Measurements from ENCODE around the gene ADRA1B. TPM values are rescaled to one million over a fixed set of nuclear protein-coding genes. Genes with fewer than 3 reads are reported as not detected.

ADRA1B gene
- polyA plus RNA-seq, 10 donors: 0.18 to 0.68 (median 0.39) TPM; not detected in 1

DNA sequence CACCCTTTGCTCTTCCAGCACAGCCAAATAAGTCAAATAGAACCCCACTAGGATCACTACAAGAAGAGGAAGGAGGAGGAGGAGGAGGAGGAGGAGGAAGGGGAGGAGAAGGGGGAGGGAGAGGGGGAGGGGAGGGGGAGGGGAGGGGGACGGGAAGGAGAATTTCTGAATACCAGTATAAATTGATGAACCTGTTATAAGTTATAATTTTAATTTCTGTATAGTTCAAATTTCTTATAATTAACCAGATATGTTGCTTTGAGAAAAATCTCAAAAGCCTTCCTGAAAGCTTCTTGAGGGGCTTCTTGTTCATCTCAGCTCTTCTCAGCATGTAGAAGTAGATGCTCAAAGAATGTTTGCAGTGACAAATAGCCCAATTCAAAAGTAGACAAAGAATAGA, 15.0 kb upstream of the ADRA1B start:
- DNase-seq: no peak

DNA sequence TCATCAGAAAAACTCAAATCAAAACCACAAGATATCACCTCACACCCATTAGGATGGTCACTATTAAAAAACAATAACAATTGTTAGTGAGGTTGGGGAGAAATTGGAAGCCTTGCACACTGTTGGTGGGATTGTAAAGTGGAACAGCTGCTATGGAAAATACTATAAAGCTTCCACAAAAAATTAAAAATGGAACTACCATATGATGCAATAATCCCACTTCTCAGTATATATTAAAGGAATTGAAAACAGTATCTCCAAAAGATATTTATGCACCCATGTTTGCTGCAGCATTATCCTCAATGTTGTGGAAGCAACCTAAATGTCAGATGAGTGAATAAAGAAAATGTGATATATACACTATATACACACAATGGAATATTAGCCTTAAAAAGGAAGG, 14.5 kb upstream of the ADRA1B start:
- DNase-seq: no peak

DNA sequence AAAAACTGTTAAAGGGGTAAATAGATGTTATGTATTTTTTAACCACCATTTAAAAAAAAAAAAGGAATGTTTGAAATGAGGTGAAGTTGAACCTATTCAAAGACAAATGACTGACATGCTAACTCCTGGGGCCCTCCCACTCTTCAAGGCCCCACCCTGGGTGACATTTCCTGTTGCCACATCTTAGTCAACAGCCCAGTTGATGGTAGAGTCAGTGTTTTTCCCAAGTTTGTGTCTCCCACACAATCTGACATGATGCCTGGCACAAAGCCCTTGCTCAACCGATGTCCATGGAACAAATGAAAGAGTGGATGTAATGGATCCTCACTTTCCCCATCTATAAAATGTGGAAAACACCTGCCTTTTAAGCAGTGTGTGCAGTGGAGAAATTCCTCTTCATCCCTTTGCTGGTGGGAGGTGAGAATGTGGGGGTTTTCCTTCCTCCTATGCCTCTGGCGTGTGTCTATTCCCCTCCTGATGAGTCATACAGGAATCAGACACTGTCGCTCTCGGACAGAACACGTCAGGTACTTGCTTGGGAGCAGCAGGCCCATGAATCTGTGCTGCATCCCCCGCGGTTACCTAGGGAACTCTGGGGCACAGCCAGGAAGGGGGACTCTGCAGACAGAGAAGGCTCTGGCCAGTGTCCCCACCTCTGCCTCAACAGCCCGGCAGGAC, 13.7 kb upstream of the ADRA1B start:
- no peak for DNase-seq

DNA sequence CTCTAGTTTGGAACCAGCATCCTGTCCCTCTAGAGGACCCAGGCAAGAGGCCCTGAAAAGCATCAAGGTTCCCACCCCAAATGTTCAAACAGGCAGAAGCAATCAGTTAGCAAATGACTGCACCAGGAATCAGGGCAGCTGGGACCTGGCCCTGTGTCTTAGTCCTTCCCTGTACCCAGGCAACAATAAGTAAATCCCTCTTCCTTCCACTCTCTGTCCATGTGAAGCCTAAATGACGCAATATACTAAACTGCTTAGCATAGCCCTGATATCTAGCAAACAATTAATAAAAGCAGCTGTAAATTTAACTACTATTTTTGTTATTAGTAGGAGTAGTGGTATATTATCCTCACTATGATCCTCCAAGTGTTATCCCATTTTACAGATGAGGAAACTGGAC, 13.2 kb upstream of the ADRA1B start:
- no peak for DNase-seq

DNA sequence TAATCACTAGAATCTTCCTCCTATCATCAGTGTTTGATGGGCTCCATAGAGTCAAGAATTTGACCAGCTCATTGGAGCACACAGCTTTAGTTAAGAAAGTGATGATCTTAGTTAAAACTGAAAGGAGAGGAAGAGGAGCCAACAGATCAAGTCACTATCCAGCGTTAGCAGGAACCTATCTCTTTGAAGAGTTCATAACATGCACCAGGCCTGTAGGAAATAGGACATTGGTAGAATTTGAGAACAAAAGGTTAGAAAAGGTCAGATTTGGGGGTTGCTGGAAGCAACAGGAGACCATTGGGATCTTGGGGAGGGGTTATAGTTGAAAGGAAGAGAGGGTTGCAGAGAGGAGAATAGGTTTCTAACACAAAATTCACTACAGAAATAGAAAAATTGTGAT, 11.4 kb upstream of the ADRA1B start:
- no peak for DNase-seq

DNA sequence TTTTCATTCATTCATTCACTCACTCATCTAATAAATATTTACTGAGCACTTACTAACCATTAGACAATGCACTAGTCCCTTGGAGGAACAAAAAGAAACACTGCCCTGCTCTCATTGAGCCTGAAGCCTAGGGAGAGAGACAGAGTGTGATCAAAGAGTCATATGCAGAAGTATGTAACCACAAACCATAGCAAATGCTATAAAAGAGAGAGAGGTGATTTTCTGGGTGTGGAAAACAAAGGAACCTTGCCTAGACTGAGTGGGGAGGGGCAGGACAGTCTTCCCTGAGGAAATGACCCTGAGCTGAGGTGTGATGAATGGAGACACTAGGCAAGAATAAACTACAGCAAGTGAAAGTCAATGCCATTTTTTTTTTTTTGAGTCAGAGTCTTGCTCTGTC, 10.8 kb upstream of the ADRA1B start:
- peak in 1 of 3 donors; percentile 90 for DNase-seq

DNA sequence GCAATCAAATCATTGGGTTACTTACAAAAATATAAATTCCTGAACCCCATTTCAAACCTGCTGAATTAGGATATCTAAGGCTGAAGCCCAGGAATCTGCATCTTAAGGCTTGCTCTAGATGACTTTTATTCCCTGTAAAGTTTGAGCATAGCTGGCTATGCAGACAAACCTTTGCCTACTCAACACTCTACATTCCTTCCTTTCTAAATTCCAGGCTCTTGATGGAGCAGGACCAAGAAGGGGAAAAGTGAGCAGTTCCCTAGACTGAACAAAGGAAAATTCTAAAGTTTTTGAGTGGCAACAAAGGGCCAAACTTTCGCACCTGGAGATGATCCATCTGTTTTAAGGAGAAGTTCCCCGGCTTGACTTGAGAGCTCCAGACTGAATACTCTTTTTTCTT, 9.8 kb upstream of the ADRA1B start:
- DNase-seq: no peak

DNA sequence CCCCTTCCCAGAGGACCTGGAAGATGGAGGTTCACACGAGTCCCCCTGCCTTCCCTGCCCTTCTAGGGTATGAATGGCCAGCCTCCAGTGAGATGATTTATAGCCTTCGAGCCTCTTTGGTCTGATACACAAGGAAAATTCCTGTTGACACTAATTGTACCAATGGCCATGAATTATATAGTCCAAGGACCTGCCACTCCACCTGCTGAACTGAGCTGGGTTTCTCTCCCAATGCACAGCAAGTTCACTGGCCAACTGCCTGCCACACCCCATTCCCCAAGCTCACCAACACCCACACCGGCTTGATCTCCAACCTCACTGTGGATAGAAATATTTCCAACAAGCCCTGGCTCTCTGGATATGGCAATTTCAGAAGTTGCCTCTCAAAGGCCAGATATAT, 9.3 kb upstream of the ADRA1B start:
- DNase-seq: no peak

DNA sequence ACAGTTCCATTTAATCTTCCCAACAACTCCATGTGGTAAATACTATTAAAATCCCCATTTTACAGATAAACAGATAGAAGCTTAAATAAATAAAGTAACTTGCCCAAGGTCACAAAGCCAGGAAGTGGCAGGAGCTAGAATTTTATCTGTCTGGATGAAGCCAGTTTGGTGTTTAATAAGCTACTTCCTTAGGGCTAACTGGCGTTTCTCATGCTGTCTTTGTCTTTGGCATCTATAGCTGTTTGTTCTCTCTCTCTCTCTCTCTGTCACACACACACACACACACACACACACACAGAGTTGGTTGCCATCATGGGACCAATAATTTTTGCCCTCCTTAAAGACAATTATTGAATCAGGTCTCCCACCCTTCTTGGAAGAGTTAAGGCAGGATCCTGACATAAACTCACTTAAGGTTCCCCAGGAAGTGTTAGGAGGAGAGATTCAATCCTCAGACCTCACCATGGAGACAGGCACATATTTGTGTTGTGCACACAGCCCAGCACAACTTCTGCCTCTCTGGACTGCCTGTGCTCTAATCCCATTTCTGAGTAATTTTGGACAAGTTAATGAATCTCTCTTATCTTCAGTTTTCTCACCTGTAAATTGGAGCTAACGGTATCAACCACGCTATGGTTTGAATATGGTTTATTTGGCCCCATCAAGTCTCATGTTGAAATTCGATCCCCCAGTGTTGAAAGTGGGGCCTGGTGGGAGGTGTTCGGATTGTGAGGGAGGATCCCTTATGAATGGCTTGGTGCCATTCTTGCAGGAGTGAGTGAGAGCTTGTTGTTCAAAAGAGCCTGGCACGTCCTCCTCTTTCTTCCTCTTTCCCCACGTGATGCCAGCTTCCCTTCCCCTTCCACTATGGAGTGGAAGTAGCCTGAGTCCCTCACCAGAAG, 8.3 kb upstream of the ADRA1B start:
- DNase-seq: no peak

DNA sequence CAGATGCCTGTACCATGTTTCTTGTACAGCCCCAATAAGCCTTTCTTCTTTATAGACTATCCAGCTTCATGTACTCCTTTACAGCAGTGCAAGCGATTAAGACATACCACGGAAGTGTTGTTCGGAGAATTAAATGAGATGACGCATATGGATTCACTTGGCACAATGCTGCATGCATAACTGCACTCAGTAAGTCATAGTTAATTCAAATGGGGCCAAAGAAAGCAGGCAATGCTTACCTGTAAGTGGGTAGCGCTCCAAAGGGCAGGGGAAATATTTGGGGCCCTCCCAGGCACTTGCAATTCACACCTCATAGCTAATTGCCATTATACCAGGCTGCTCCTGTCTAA, 7.7 kb upstream of the ADRA1B start:
- no peak for DNase-seq

DNA sequence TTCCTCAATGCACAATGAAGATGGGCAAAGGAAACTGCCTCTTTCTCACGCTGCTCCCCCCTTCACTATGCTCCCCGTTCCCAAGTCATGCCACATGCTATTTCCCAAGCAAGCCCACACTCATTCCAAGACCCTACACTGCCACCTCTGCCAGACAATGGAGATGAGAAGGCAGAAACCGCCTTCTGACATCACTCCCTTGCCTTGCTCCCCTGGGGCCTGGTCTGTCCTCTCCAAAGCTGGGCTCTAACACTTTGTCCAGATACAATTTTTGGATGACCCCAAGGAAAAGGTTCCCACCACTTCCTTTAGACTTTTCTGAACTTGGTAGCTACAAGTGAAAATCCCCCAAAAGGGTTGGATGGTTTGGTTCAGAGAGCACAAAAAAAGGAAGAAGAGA, 7.2 kb upstream of the ADRA1B start:
- no peak for DNase-seq

DNA sequence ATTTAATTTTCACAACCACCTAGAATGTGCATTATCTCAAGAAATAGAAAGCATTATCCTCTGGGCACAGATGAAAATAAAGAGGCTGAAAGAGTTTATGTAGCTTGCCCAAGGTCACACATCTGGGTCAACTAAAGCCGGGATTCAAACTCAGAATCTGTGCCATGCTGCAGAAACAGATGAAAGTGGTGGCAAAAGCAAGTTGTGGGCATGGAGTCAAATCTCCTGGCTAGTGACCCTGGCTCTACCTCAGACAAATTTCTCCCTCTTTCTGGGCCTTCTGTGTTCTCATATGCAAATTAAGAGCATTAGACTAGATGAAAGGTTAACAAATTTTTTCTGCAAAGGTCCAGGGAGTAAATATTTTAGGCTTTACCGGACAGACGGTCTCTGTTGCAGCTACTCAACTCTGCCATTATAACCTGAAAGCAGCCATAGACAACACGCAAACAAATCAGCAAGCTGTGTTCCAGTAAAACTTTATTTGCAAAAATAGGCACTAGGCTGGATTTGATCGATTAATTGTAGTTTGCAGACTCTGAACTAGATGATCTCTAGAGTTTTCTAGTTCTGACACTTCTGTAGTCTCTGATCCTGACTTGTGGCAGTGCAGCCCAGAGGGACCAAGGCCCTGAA, 6.0 kb upstream of the ADRA1B start:
- no peak for DNase-seq

DNA sequence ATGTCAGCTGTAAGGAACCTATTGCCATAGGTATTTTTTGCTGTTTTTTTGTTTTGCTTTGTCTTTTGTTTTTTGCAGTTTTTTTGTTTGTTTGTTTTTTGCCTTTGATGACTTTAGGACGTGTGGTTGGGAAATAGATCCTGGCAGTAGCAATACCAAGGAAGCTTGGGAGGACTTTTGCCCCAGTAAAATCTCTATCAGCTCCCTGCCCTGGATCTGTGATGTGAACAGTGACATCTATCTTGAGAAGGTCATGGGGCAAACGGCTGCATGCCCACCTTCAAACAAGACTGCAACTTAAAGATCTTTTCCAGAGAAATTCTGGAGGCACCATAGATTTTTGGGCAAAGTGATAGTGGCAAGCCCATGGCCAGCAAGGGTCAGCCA, 5.4 kb upstream of the ADRA1B start:
- no peak for DNase-seq

DNA sequence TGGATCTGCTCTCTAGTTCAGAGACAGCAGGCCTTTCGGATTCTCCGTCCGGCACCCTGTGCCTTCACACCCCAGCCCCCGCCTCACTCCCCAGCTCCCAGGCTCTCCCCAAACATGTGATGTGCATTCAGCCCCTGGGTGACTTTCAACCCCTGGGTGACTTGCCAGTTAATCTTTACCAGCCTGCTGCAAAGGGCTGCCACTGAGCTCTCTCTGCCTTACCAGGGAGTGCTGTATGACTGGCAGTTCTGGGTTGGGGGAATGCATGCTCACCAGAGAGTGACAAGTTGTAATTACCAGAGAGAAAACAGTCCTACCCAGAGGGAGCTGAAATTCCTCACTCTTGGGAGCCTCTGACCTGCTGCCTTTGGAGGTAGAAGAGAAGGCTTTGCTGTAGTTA, 4.9 kb upstream of the ADRA1B start:
- DNase-seq: no peak

DNA sequence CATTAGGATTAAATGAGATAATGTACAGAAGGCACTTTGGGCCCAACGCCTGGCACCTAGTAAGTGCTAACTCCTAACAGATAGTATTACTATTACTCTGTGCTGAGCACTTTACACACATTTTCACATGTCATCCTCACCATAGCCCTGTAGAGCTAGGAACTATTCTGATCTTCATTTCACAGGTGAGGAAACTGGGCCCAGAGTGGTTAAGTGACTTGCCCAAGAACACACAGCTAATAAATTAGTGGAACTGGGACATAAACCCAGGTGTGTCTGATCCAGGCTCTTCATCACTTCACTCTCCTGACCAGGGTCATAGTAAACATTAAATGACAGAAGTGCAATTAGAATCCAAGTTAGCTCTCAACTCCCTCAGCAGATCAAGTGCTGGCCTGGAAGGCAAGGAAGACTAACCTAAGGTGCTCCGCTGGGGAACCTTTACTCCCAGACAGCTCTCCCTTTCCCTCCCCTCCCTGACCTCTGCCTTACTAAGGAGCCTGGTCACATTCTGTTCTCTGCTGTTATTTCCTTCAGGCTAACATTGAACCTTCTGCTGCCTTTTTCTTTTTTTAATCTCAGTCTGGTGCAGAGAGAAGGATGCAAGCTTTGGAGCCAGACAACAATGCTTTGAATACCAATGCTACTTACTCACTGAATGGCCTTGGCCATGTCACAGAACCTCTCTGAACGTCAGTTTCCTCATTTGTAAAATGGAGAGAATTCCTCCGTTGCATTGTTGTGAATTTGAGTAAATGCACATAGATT, 4.1 kb upstream of the ADRA1B start:
- DNase-seq: no peak

DNA sequence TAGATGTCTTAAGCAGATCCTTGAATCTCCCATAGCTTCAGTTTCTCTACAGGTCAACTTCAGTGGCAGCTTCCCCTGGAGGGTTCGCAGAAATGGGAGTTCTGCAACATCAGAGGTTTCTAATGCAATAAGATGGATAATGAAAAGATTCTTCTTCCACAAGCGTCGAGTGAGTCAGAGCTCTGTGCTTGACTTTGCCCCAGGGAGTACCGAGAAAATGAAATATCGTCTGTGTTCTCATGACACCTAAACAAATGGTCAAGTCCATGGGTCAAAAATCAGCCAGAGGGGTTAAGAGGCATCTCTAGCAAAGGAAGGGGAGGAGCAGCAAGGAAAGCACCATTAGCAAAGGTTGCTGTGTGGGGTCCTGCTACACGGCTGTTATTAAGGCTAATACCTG, 3.2 kb upstream of the ADRA1B start:
- DNase-seq: no peak

DNA sequence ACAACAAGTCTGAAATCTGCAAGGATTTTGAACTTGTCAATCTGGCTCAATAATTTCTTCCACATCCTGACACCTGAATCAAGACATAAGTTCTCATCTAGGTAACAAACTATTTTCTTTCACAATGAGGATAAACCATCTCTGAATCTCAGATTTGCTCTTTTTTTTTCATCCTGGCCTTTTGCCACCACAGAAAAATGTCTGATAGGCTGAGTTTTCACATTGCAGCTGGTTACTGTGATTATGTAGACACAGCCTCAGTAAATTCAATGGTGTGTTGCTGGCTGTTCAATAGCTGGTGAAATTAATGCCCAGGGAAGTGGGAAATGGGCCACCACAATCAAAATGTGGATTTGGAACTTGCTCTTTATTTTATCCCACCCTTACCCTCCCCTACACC, 2.8 kb upstream of the ADRA1B start:
- no peak for DNase-seq

DNA sequence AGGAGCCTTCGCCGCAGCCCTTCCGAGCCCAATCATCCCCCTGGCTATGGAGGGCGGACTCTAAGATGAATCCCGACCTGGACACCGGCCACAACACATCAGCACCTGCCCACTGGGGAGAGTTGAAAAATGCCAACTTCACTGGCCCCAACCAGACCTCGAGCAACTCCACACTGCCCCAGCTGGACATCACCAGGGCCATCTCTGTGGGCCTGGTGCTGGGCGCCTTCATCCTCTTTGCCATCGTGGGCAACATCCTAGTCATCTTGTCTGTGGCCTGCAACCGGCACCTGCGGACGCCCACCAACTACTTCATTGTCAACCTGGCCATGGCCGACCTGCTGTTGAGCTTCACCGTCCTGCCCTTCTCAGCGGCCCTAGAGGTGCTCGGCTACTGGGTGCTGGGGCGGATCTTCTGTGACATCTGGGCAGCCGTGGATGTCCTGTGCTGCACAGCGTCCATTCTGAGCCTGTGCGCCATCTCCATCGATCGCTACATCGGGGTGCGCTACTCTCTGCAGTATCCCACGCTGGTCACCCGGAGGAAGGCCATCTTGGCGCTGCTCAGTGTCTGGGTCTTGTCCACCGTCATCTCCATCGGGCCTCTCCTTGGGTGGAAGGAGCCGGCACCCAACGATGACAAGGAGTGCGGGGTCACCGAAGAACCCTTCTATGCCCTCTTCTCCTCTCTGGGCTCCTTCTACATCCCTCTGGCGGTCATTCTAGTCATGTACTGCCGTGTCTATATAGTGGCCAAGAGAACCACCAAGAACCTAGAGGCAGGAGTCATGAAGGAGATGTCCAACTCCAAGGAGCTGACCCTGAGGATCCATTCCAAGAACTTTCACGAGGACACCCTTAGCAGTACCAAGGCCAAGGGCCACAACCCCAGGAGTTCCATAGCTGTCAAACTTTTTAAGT, 819 bp downstream of the ADRA1B start:
- DNase-seq: no peak

DNA sequence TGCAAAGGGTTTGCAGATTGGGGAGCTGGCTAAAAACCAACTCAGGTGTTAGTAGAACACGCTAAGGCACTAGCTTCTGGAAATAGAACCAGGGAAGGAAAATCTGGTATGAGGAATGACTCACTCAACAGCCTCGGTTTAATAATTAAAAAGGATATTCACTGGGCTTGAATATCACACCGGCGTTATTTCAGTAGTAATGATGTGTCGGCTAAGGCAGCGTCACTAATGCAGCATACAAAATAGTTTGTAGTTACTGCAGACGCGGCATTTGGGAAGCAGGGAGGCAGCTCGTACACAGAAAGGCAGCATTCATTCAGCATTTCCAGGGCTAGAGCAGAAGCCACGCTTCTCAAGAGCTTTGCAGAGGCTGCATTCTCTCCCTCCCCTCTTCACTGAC, 1.7 kb downstream of the ADRA1B start:
- no peak for DNase-seq

DNA sequence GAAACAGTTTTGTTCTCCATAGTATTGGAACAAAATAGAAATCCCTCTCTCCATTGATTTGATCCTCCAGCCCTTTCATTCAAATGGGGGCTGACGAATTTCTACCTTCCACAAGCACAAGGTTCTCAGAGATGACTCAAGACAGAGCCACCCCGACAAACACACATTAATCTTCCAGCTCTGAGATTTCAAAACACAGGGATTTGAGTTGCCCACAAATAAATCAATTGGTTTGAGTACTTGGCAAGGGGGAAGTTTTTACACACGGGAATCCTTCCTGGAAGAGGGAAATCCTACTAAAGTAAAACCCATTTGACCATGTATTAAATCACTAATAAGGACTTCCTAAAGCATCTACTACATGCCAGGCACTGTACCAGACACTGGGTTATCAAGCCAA, 5.4 kb downstream of the ADRA1B start:
- no peak for DNase-seq

DNA sequence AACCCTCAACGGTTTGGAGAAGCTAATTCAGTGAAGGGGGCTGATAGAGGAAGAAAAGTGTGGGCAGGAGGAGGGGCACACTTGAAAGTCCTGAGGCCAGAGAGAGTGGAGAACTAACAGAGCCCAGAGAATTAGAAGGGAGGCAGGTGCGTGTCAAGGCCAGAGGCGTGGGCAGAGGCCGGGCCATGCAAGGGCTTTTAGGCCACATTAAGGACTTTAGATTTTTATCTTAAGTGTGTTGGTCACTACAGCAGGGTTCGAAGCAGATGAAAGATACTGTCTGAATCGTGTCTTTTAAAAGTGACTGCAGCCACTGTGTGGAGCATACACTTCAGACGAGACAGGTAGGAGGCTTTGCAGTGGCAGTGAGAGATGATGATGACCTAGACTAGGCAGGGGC, 6.7 kb downstream of the ADRA1B start:
- no peak for DNase-seq

All from muscle of back (tissue), 11 donors.